LNCaP clone FGC (cell line): ENCODE measurements around the gene CCND2.
A peak's percentile ranks its signal among the peaks of the same experiment; 100 is the strongest.

Experiments
- DNase-seq: peaks from one replicate; pipeline ENCODE4 v3.0.0-alpha.2; 2011; ENCODE audit warnings: low read depth
- H3K4me3 ChIP-seq: 2 replicates; pipeline ENCODE4 v1.5.1; 2011; ENCODE audit warnings: mild to moderate bottlenecking, low read depth, low read length, control low read depth
- CTCF ChIP-seq: IDR thresholded peaks from 2 replicates; pipeline ENCODE4 v1.5.1; 2012; ENCODE audit warnings: mild to moderate bottlenecking; ENCODE audit not compliant: control insufficient read depth, insufficient read depth; ENCODE audit errors: extremely low read depth

Gene CCND2

GRCh38 chr12:4276524-4277204 is 3.1 kb downstream of the CCND2 start:
- H3K4me3 ChIP-seq: no peak overlapping the region
- peak; percentile 56 for DNase-seq
- TF ChIP-seq CTCF: peak; percentile 97

- H3K4me3 ChIP-seq: no peak overlapping the region
- DNase-seq: no peak
- no peak for TF ChIP-seq CTCF
These were observed 3.6 kb downstream of the CCND2 start for GRCh38 chr12:4277205-4277543.

- no peak overlapping the region for H3K4me3 ChIP-seq
- DNase-seq: no peak
- no peak for TF ChIP-seq CTCF
These were observed 4.3 kb downstream of the CCND2 start for GRCh38 chr12:4277857-4278256.

- DNase-seq: no peak
- no peak overlapping the region for H3K4me3 ChIP-seq
- no peak for TF ChIP-seq CTCF
These were observed 5.0 kb downstream of the CCND2 start for GRCh38 chr12:4278329-4279197.

GRCh38 chr12:4279198-4279690 is 5.7 kb downstream of the CCND2 start:
- H3K4me3 ChIP-seq: no peak overlapping the region
- DNase-seq: no peak
- TF ChIP-seq CTCF: no peak

- no peak for TF ChIP-seq CTCF
- H3K4me3 ChIP-seq: no peak overlapping the region
- DNase-seq: no peak
These were observed 7.0 kb downstream of the CCND2 start for GRCh38 chr12:4280351-4281163.
